Measurements from ENCODE around the gene RGSL1.

DNA sequence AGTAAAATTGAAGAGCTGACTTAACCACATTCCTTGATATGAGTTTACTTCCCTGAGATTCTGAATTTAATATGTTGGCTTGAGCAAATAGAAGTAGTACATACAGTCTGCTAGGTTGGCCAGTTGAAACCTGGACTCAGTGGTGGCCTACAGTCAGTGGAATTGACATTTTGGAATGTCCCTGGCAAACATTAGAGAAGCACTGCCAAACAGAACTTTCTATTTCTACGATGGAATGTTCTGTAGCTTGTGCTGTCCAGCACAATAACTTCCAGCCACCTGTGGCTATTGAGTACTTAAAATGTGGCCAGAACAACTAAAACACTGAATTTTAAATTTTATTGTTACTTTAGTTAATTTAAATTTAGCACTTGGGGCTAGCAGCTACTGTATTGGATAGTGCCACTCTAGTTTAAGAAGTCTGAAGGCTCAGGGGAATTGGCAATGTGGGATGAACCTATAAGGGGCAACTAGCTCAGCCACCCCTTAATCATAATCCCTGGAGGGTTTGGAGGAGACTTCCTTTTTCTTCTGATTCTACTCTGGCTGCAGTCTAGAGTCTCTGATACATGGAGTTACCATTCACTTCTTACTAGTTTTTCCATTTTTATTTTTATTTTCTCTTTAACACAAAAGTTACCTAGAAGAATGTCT is 39.2 kb upstream of the RGSL1 start:
- no peak for TF ChIP-seq TAF1 (IDR thresholded peaks at IDR 0.05; ENCODE audit: low read depth, low read length)
- TF ChIP-seq POLR2AphosphoS5 (IDR thresholded peaks at IDR 0.05; ENCODE audit: low read depth, low read length): no peak
